Myocyte (in vitro differentiated cells): ENCODE results near the gene KCNJ4. TPM values are rescaled to one million over a fixed set of nuclear protein-coding genes. Genes with fewer than 3 reads are reported as not detected.
"Not testable (repeated sequence)": the region's sequence is repeated elsewhere in the genome, so short reads cannot be mapped to it uniquely, and the experiment has no call there.

Source experiments
- DNase-seq: peaks from one replicate; pipeline ENCODE4 v3.0.0-alpha.2; 2012; ENCODE audit warnings: low read depth
- total RNA-seq: library from RNA; depleted of rRNA; stranded (reverse); fragments of >200 nt; gene quantifications from 2 replicates; pipeline ENCODE4 v1.2.3, GENCODE V29; 2014

The KCNJ4 gene
- total RNA-seq, 1 donor from 2014 or later, result 0.05 TPM

GRCh38 chr22:38413085-38414008, 41.7 kb downstream of the KCNJ4 start:
- peak; percentile 71 for DNase-seq

GRCh38 chr22:38412435-38413084, 42.4 kb downstream of the KCNJ4 start:
- DNase-seq, result no peak

- DNase-seq, result no peak
These were observed 44.0 kb downstream of the KCNJ4 start for GRCh38 chr22:38411016-38411415.

- not testable (repeated sequence) for DNase-seq
These were observed 45.1 kb downstream of the KCNJ4 start for GRCh38 chr22:38409916-38410315.

- no peak for DNase-seq
These were observed 48.4 kb downstream of the KCNJ4 start for GRCh38 chr22:38406617-38407016.

GRCh38 chr22:38404419-38404818, 50.6 kb downstream of the KCNJ4 start:
- no peak for DNase-seq

GRCh38 chr22:38403812-38404211, 51.2 kb downstream of the KCNJ4 start:
- no peak for DNase-seq

- DNase-seq, result no peak
These were observed 52.8 kb downstream of the KCNJ4 start for GRCh38 chr22:38402204-38402603.

- no peak for DNase-seq
These were observed 53.5 kb downstream of the KCNJ4 start for GRCh38 chr22:38401336-38402084.

GRCh38 chr22:38400256-38400655, 54.7 kb downstream of the KCNJ4 start:
- DNase-seq, result not testable (repeated sequence)

- DNase-seq, result peak; percentile 79
These were observed 56.2 kb downstream of the KCNJ4 start for GRCh38 chr22:38398609-38399461.

- DNase-seq, result peak; percentile 58
These were observed 56.8 kb downstream of the KCNJ4 start for GRCh38 chr22:38398181-38398608.

GRCh38 chr22:38397189-38398085, 57.6 kb downstream of the KCNJ4 start:
- peak; percentile 60 for DNase-seq

- DNase-seq, result not testable (repeated sequence)
These were observed 58.4 kb downstream of the KCNJ4 start for GRCh38 chr22:38396440-38397069.

- not testable (repeated sequence) for DNase-seq
These were observed 59.1 kb downstream of the KCNJ4 start for GRCh38 chr22:38395944-38396343.

GRCh38 chr22:38394929-38395624, 59.9 kb downstream of the KCNJ4 start:
- DNase-seq, result not testable (repeated sequence)

- DNase-seq, result not testable (repeated sequence)
These were observed 65.6 kb downstream of the KCNJ4 start for GRCh38 chr22:38389428-38389818.
